Astrocyte of the spinal cord (primary cell): ENCODE measurements around the gene RGS6.
A peak's percentile ranks its signal among the peaks of the same experiment; 100 is the strongest.

Source experiments
- DNase-seq: peaks from one replicate; pipeline ENCODE4 v3.0.0; 2011; ENCODE audit warnings: low read depth, low spot score
- H3K4me3 ChIP-seq: 2 replicates; pipeline ENCODE4 v1.5.1; 2011; ENCODE audit warnings: low read depth, mild to moderate bottlenecking, low read length, moderate library complexity
- CTCF ChIP-seq: IDR thresholded peaks from 2 replicates; pipeline ENCODE4 v1.5.1; 2012; ENCODE audit warnings: low read depth, mild to moderate bottlenecking, low read length, inconsistent platforms
- in situ Hi-C: cut with HindIII; loops from 2 replicates; pipeline ENCODE4 v1.10.0; 2017; ENCODE audit warnings: low sequenced_read_pairs

Gene RGS6

GRCh38 chr14:72291908-72292688 lies 359.9 kb downstream of the RGS6 start:
- TF ChIP-seq CTCF, result peak; percentile 74
- in situ Hi-C loops, result no loop called here
- H3K4me3 ChIP-seq, result no peak overlapping the region
- DNase-seq, result peak; percentile 49

GRCh38 chr14:72292689-72293024 lies 360.4 kb downstream of the RGS6 start:
- H3K4me3 ChIP-seq, result no peak overlapping the region
- in situ Hi-C loops, result no loop called here
- no peak for DNase-seq
- TF ChIP-seq CTCF, result no peak

GRCh38 chr14:72301352-72301751 lies 369.1 kb downstream of the RGS6 start:
- in situ Hi-C loops, result no loop called here
- no peak overlapping the region for H3K4me3 ChIP-seq
- no peak for DNase-seq
- no peak for TF ChIP-seq CTCF

- DNase-seq, result no peak
- in situ Hi-C loops, result no loop called here
- H3K4me3 ChIP-seq, result no peak overlapping the region
- no peak for TF ChIP-seq CTCF
Measured at GRCh38 chr14:72303930-72304329, 371.7 kb downstream of the RGS6 start.

GRCh38 chr14:72305561-72305960 lies 373.3 kb downstream of the RGS6 start:
- H3K4me3 ChIP-seq, result no peak overlapping the region
- no peak for TF ChIP-seq CTCF
- no peak for DNase-seq
- in situ Hi-C loops, result no loop called here

- no peak for TF ChIP-seq CTCF
- H3K4me3 ChIP-seq, result no peak overlapping the region
- in situ Hi-C loops, result no loop called here
- DNase-seq, result no peak
Measured at GRCh38 chr14:72308967-72309485, 376.8 kb downstream of the RGS6 start.

GRCh38 chr14:72311116-72311515 lies 378.9 kb downstream of the RGS6 start:
- in situ Hi-C loops, result no loop called here
- H3K4me3 ChIP-seq, result no peak overlapping the region
- DNase-seq, result no peak

More at GRCh38 chr14:72311116-72311515, 378.9 kb downstream of the RGS6 start:
- TF ChIP-seq CTCF, result no peak
